ENCODE measurements around the gene PRRG4.
"Not testable (repeated sequence)": the region's sequence is repeated elsewhere in the genome, so short reads cannot be mapped to it uniquely, and the experiment has no call there.

Gene PRRG4

DNA sequence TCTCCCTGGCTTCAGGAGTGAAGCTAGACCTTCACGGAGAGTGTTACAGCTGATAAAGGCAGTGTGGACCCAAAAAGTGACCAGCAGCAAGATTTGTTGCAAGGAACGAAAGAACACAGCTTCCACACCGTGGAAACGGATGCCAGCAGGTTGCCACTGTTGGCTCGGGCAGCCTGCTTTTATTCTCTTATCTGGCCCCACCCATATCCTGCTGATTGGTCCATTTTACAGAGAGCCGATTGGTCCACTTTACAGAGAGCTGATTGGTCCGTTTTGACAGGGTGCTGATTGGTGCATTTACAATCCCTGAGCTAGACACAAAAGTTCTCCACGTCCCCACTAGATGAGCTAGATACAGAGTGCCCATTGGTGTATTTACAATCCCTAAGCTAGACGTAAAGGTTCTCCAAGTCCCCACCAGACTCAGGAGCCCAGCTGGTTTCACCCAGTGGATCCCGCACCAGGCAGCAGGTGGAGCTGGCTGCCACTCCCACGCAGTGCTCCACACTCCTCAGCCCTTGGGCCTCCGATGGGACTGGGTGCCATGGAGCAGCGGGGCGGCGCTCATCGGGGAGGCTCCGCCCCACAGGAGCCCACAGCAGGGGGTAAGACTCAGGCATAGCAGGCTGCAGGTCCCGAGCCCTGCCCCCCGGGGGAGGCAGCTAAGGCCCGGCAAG lies 58.1 kb downstream of the PRRG4 start:
- not testable (repeated sequence) for DNase-seq

DNA sequence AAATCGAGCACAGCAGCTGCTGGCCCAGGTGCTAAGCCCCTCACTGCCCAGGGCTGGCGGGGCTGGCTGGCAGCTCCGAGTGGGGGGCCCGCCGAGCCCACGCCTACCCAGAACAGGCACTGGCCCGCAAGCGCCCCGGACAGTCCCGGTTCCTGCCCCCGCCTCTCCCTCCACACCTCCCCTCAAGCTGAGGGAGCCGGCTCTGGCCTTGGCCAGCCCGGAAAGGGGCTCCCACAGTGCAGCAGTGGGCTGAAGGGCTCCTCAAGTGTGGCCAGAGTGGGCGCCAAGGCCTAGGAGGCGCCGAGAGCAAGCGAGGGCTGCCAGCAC lies 58.6 kb downstream of the PRRG4 start:
- DNase-seq: not testable (repeated sequence)

DNA sequence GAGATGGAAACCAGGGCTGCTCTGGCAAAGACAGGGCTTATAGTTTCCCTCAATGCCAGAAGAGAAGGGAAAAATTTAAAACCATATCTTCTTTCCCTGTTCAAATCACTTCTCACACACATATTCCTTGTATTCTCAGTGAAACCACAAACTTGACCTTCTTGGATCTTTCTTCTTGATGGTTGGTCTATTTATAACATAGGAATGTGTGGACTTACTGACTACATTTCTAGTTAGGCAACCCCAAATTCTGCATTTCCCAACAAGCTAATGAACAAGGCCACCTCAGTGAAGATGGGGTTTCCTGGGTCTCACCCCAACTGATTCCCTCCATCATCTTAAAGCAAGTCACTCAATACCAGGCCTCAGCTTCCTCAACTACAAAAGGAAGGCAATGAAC lies 59.1 kb downstream of the PRRG4 start:
- DNase-seq: no peak

DNA sequence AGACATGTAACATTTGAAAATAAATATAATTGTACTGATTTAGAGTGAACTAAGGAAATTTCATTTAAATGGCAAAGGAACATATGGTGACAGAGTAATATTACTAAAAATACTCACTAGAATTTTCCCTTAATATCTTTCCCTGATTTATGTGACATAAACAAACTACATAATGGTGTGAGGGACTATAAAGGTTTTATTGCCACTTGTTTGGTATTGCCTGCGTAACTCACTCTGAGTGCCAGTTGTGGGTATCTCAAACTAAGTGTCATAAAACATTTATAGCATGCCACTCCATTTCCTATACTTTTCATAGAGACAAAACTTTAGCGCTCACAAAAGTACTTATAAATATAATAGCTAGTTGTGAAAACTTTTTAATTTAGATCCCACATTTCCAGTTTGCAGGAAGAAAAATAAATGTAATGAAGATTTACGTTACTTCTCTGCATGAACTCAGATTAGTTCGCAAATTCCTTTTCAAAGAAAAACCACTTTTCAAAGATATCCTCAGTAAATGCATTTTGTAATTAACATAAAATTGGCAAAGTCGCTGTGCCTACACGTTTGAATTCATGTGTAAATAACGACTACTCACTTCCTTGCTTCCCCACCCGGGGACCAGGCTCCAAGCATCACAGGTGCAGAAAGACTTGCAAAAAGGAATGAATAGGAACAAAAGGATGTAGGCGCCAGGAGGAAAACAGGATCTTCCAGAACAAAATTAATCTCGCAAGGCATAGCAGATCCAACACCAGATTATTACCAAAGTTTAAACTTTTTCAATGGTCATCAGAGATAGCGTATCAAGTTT lies 61.3 kb downstream of the PRRG4 start:
- DNase-seq: no peak

DNA sequence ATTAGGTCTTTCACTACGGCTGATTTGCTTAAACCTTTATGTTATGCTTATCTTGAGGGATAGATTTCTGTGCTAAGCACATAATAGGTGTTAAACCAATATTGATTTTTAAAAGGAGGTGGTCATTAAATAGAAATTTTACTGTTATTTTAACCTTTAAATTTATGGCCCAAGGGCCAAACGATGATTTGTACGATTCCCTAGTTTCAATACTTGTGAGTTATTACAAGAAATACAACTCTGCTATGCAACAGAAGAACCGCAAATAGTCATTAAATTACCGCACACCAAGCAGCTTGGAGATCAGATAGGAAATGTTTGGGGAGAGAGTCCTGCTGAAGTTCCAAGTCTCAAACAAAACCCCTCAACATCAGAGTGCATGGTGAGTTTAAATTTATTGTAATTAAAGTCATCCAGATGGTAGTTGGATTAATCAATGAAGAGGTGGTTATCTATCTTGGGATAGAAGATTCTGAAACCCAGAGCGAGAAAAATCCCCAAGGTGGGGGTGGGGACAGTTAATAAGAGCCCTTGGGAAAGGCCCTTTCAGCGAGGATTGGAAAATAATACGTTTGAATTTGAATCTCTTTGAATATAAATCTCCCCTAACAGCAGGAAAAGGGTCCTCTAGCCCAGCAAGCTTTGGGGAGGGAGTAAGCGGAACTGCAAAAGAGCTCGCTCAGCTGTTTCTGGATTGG lies 62.1 kb downstream of the PRRG4 start:
- peak in 1 of 2 experiments; percentile 57 for DNase-seq

DNA sequence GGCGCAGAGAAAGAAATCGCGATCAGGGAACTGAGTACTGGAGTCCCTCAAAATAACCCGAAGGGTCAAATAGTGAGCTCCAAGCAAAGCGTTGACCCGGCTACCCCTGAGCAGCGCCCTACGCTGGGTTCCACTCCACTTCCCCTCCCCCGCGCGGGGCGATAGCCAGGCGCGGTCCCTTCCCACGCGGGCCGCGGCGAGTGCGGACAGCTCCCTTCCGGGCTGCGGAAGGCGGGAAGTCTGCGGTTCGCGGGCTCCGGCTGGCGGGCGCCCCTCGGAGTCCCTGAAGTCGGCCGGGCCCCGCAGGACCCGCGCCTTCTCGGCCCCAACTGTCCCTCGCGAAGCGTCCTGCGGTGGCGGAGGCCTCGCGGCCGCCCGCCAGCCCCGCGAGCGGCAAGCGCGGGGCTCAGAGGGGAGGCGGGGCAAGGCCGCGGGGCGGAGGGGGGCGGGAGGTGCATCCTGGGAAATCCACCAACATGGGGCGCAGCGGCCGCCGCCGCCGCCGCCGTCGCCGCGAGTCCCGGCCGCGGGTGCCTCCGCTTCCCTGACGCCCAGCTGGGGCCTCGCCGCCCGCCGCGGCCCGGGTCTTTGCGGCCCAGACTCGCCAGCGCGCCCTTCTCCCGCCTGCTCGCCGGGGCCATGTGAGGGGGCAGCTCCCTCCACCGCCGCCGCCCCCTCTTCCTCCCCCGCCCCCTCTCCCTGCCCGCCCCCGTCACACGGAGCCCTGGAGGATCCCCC lies 62.8 kb downstream of the PRRG4 start, which contains the start of gene QSER1:
Gene QSER1, plus strand, starts transcription at position 457 of the 738 bp plus-strand sequence. CDS start 315 bp downstream, outside the sequence.
- DNase-seq: peak; percentile 71 to 73

DNA sequence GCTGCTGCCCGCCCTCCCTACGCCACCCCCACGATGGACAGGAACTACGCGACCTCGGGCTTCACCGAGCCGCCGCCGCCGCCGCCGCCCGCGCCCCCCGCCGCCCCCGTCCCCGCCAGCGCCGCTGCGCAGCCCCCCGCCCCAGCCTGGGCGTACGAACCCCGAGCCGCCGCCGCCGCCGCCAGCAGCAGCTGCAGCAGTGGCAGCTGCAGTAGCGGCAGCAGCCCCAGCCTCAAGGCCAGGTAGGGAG lies 63.3 kb downstream of the PRRG4 start:
- DNase-seq: no peak

DNA sequence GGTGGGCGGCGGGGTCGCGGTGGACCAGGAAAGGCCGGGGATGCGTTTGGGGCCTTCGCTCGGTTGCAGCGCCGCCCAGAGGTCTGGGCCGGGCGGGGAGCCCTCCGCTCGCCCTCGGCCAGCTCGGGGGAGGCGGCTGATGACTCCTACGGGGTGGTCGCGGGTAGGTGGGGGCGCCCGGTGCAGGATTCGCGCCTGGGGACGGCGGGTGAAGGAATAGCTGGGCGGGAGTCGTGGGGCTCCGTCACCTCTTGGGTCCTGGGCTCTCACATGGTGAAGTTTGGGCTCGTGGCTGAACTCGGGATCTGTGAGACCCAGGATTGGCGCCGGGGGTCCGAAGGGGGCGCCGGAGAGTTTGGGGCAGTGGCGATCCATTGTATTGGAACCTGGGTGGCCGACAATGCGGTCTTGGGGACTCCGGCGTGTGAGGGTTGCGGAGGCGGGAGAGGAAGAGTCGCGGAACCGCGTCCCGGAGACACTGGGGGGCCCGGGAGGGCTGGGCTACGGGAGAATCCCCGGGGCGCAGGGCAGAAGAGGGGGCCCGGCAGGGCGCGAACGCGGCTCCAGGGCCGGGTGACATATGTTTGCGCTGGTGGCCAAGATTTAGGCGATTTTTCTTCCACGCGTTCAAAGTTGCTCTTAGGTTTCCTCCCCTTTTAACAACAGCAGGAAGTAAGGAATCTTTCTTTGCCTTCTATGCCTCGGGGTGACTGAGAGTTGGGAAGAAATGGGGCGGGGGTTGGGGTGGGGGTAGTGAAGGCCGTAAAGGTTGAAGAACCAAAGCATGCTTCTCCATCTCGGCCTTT lies 63.8 kb downstream of the PRRG4 start:
- peak; percentile 50 to 54 for DNase-seq

DNA sequence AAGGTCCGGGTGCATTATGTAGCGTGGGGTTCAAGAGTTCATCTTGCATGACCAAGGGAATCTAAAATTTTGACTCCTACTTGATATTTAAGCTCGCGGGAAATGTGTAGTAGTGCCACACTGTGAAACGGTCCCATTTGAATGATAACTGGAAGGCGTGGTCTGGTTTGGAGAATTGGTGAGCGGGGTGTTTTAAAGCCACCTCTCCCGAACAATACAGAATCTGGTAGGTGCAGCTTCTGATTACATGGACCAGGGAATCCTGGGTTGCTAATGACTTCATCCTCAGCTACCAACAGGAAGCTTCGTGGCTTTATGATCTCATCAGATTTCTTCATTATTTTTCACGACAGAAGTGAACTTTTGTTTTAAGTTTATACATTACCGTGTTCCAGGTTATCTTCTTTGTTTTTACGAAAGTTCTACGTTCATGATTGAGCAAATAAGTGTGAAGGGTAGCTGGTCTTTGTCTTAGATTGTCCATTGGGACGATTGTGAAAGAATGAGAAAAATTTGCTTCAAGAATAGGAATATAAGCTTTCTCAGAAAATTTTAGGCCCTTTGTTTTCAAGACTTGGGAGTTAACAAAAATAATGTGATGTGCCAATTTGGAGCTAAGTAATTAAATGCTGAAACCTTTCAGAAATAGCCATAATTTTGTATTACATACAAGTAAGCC lies 64.6 kb downstream of the PRRG4 start:
- DNase-seq: peak; percentile 10 to 32

DNA sequence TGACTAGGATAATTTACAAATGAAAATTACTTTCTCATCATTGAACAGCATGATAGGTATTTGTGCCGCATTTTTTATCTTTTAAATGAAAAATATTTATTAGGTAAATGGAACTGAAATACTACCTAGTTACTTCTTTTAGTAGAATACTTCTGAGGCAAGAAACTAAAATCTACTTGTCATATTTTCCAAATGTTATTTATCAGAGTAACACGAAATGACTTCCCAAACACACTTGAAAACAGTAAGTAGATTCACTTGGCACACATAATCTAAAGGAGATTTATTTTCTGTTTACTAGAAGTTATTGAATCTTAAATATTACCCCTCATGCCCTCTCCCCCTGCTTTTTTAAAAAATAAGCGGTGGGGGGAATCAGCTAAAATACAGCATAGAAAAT lies 65.2 kb downstream of the PRRG4 start:
- DNase-seq: no peak

DNA sequence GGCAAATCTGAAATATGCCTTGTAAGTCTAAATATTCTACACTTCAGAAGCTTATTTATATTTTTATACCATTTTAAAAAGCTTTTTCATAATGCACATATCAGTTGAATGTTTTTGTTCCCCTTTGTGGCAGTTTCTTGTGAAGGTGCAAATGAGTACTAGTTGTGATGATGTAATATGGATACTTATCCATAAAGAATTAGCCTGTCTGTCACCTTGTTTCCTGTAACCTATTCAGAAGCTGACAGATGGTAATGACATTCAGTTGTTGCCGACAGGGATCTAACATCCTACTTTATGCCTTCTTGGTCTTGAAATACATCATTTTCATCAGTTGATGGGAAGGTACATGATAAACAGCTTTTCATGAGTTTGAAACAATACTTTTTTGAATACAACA lies 65.7 kb downstream of the PRRG4 start:
- DNase-seq: no peak

DNA sequence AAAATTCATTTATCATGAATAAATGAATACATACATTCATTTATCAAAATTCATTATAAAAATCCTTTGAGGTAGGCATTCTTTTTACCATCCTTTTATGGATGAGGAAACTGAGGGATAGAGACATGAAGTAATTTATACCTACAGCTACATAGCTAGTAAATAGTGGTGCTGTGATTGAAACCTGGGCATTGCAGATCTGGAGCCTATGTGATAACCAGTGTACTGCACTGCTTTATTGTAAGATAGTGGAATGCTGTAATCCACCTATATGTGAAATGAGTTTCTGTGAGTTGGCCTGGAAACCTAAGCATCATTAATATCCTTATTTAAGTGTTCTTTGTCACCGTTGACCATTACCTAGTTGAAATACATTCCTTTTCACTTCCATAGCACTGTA lies 67.4 kb downstream of the PRRG4 start:
- no peak for DNase-seq

DNA sequence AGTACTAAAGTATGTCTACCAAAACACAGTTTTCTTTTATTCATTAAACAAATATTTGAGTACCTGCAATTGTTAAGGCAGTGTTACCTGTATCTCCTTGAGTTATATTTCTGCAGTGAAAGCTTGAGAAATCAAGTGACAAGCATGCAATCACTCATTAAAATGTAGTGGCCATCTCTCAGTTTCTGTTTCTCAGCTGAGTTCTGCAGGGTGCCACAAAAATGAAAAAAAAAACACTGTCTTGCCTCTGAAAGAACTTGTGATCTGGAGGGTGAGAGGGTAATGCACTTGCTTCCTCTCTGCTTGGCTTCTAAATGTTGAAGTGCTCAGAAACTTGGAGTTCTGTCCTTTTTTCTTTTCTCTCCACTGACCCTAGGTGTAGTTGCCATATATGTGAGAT lies 69.7 kb downstream of the PRRG4 start:
- DNase-seq: no peak

DNA sequence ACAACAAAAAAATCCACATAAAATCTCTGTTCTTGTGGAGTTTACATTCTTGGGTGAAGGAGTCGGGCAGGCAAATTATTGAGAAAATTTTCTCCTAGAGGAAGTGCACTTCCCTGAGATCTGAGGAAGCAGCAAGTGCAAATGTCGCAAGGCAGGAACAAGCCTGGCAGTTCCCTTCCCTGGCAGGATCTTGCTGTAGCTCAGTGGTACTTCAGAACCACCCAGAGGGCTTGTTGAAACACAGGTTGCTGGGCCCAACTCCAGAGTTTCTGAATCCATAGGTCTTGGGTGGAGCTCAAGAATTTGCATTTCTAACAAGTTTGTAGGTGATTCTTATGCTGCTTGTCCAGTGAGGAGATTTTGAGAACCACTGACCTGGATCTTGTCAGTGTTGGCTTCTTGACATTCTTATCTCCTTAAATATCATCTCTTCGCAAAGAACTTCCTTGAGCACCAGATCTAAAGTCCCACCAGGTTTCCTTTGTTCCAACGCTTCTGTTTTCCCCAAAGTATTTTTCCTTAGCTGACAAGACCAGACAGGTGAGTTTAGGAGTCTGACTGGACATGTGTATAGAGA lies 72.5 kb downstream of the PRRG4 start:
- DNase-seq: no peak

DNA sequence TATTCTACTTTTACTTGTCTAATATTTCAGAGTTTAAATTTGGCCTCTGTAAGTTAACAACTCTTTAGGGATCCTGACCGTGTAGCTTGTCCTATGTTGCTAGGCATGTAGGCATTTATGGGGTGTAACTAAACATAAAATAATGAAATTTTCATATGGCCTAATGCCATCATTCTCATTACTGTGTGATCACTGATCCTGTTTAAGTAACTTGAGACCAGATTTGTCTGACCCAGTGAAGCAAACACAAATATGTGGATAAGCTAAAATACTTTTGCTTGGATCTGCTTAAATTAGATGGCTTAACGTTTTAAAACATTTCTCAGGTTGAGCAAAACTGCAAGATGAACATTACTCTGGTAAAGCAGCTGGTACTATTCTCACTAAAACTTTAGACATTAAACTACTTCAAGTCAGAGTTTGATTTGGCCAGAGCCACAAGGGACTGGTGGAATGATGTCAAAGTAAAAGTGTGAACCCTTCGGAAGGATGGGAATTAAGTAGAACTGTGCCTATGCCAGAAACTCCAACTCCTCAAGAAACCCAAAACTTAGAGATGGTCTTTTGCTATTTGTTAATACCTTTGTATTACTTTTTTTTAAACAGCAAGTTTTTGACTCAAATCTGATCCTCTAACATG lies 75.4 kb downstream of the PRRG4 start:
- DNase-seq: no peak
